Stomach (tissue), 9 donors: ENCODE data around the gene PPFIA1. TPM values are rescaled to one million over a fixed set of nuclear protein-coding genes. Genes with fewer than 3 reads are reported as not detected.

Experiments
- DNase-seq, 2 donors: peaks; one replicate each; pipeline versions ENCODE4 v3.0.0 to v3.0.0-alpha.2; 2013 to 2019
- H3K27ac ChIP-seq, 5 donors: fragments of 200-600 bp in 4 of 5; sonication (generic) in 4 of 5; one replicate each; pipeline ENCODE4 v1.5.1; 2013 to 2019; ENCODE audit warnings: mild to moderate bottlenecking in 1 of 5, moderate library complexity in 1 of 5
- H3K27me3 ChIP-seq, 3 donors: fragments of 200-600 bp; sonication (generic); one replicate each; pipeline ENCODE4 v1.5.1; 2017 to 2019; ENCODE audit warnings: mixed run types in 1 of 3
- H3K36me3 ChIP-seq, 4 donors: fragments of 200-600 bp; sonication (generic); 1 replicate in 3 of 4; 2 replicates in 1 of 4; pipeline ENCODE4 v1.5.1; 2016 to 2019
- H3K4me1 ChIP-seq, 4 donors: fragments of 200-600 bp; sonication (generic); one replicate each; pipeline ENCODE4 v1.5.1; 2016 to 2019
- H3K4me3 ChIP-seq, 4 donors: fragments of 200-600 bp; sonication (generic) in 3 of 4; one replicate each; pipeline ENCODE4 v1.5.1; 2016 to 2019; ENCODE audit warnings: mild to moderate bottlenecking in 1 of 4
- H3K9me3 ChIP-seq, 4 donors: fragments of 200-600 bp; sonication (generic); one replicate each; pipeline ENCODE4 v1.5.1; 2016 to 2019
- EP300 ChIP-seq: sonication (generic); formaldehyde crosslinking; IDR thresholded peaks from one replicate; pipeline ENCODE4 v1.6.1; 2017; ENCODE audit warnings: antibody characterized with exemption
- POLR2A ChIP-seq, 4 donors: fragments of 450-650 bp; IDR thresholded peaks; one replicate each; pipeline ENCODE4 v1.6.1; 2016; ENCODE audit warnings: antibody characterized with exemption in 4 of 4, control low read depth in 2 of 4, mild to moderate bottlenecking in 1 of 4, moderate library complexity in 1 of 4
- POLR2AphosphoS5 ChIP-seq, 3 donors: sonication (generic); formaldehyde crosslinking; IDR thresholded peaks; one replicate each; pipeline ENCODE4 v1.6.1; 2016; ENCODE audit warnings: antibody characterized with exemption in 3 of 3
- WGBS, 5 donors: extraction: QIAGEN DNeasy Blood & Tissue Kit in 3 of 5; methylation state at CpG; one replicate each; pipeline versions ENCODE4 v1.1.5 to v1.1.7; 2013 to 2018; 5-methylcytosine and 5-hydroxymethylcytosine counted together
- intact Hi-C: fragments of 100-400 bp; cut with DNase I; formaldehyde crosslinking; loops from one replicate; pipeline ENCODE4 v1.15.1; 2023; ENCODE audit warnings: low total_unique reads
- polyA plus RNA-seq, 3 donors: library from polyadenylated mRNA; stranded (reverse); fragments of 200-250 nt; gene quantifications; one replicate each; pipeline ENCODE4 v1.2.3, GENCODE V29; 2013
- total RNA-seq, 5 donors: library from RNA; depleted of rRNA; stranded (reverse); fragments of >200 nt; gene quantifications; one replicate each; pipeline versions ENCODE4 v1.1.0 to v1.2.3, GENCODE V29; 2014 to 2016
- TF ChIP-seq, protein P1 (sequence below), 7 experiments: fragments of 450-650 bp in 4 of 7; fragments of 200-600 bp in 3 of 7; sonication (generic) in 3 of 7; IDR thresholded peaks; one replicate each; pipeline ENCODE4 v1.5.1; 2016 to 2019; ENCODE audit warnings: antibody characterized with exemption in 7 of 7, control low read depth in 2 of 7, mild to moderate bottlenecking in 1 of 7
- donor health status: healthy with polysubstance abuse.
- donor health status: Bipolar disorder and iron deficiency.
- donor health status: healthy.

PPFIA1 gene
- total and polyA plus RNA-seq, 8 donors: 10.8 to 108 (median 35.5) TPM

DNA sequence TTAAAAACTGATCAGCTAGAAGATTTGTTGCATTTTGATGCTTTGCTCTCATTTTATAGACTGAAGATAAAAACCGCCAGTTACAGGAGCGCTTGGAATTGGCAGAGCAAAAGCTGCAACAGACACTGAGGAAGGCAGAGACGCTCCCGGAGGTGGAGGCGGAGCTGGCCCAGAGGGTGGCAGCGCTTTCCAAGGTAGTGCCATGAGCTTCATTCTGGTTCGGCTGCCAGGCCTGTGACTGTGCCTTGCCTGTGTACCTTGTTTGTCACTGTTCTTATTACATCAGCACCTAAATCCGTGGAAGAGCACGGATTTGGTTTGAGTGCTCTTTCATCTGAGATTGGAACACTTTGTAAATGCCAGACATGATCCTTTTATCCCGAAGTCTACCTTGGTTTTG is 61.4 kb downstream of the PPFIA1 start:
- Histone ChIP-seq H3K27ac (no peak overlapping the region), H3K4me1 (peaks cover 0 to 7% (median 2%) of the 10 kb centered on the region in 4 donors), H3K36me3 (peaks cover 58 to 100% (median 99%) of the 10 kb centered on the region in 4 donors), H3K27me3 (no peaks in the 10 kb centered on the region), H3K9me3 (no peaks in the 10 kb centered on the region), H3K4me3 (no peak overlapping the region)
- DNase-seq: no peak
- 88 to 94% (median 93%) methylated on average over 10 of the region's 10 CpGs for WGBS, 5 donors
- TF ChIP-seq POLR2AphosphoS5 (IDR thresholded peaks at IDR 0.05) (no peak), EP300 (no peak), POLR2A (IDR thresholded peaks at IDR 0.05) (no peak)
- TF ChIP-seq, protein P1, sequence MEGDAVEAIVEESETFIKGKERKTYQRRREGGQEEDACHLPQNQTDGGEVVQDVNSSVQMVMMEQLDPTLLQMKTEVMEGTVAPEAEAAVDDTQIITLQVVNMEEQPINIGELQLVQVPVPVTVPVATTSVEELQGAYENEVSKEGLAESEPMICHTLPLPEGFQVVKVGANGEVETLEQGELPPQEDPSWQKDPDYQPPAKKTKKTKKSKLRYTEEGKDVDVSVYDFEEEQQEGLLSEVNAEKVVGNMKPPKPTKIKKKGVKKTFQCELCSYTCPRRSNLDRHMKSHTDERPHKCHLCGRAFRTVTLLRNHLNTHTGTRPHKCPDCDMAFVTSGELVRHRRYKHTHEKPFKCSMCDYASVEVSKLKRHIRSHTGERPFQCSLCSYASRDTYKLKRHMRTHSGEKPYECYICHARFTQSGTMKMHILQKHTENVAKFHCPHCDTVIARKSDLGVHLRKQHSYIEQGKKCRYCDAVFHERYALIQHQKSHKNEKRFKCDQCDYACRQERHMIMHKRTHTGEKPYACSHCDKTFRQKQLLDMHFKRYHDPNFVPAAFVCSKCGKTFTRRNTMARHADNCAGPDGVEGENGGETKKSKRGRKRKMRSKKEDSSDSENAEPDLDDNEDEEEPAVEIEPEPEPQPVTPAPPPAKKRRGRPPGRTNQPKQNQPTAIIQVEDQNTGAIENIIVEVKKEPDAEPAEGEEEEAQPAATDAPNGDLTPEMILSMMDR (IDR thresholded peaks at IDR 0.05): no peak
- intact Hi-C loops: no loop called here

DNA sequence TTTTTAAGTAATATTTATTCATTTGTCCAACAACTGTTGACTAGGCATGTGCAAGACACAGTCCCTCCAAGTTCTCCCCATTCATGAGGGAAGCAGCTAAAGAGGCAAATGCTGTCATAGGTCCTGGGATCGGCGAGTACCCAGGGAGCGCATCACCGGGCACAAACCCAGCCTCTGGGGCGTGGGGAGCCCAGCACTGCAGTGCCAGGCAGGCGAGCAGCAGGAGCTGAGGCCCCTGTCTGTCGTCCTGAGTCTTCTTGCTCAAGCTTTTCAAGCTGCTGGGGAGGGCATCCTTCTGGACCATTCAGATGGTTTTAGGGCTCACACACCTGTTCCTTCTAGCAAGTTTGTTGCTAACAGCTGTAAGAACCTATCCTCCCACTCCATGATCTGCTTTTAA is 62.1 kb downstream of the PPFIA1 start:
- intact Hi-C loops: no loop called here
- no peak overlapping the region for H3K27ac ChIP-seq
- WGBS, 5 donors: 89 to 96% (median 96%) methylated on average over 7 of the region's 7 CpGs
- H3K27me3 ChIP-seq: no peaks in the 10 kb centered on the region
- peaks cover 63 to 100% (median 99%) of the 10 kb centered on the region in 4 donors for H3K36me3 ChIP-seq
- DNase-seq: no peak
- H3K9me3 ChIP-seq: no peaks in the 10 kb centered on the region
- TF ChIP-seq EP300: no peak
- TF ChIP-seq, protein P1 (IDR thresholded peaks at IDR 0.05): no peak
- TF ChIP-seq POLR2A (IDR thresholded peaks at IDR 0.05): no peak
- TF ChIP-seq POLR2AphosphoS5 (IDR thresholded peaks at IDR 0.05): no peak
- H3K4me1 ChIP-seq: no peaks in the 10 kb centered on the region
- no peak overlapping the region for H3K4me3 ChIP-seq

DNA sequence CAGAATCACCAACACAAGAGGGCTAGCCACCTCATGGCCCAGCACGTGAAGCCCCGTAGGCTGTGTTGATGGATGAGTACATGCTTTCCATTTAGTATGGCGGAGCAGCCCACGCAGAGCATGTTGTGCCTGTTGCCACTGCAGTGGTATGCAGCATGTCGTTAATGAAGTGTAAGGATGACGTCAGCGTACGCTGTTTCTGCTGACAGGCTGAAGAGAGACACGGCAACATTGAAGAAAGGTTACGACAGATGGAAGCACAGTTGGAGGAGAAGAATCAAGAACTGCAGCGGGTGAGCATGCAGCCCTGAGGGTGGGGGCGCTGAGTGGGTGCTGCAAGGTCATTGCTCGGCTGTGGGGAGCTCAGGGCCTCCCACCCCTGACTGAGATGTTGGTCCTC is 62.8 kb downstream of the PPFIA1 start:
- intact Hi-C loops: no loop called here
- H3K4me3 ChIP-seq: no peak overlapping the region
- DNase-seq: no peak
- TF ChIP-seq EP300 (no peak), POLR2A (IDR thresholded peaks at IDR 0.05) (no peak), POLR2AphosphoS5 (IDR thresholded peaks at IDR 0.05) (no peak)
- TF ChIP-seq, protein P1 (IDR thresholded peaks at IDR 0.05): no peak
- no peaks in the 10 kb centered on the region for H3K4me1 ChIP-seq
- H3K36me3 ChIP-seq: peaks cover 67 to 100% (median 99%) of the 10 kb centered on the region in 4 donors
- H3K27me3 ChIP-seq: no peaks in the 10 kb centered on the region
- no peaks in the 10 kb centered on the region for H3K9me3 ChIP-seq
- WGBS, 5 donors: 93 to 96% (median 96%) methylated on average over 13 of the region's 13 CpGs
- no peak overlapping the region for H3K27ac ChIP-seq

DNA sequence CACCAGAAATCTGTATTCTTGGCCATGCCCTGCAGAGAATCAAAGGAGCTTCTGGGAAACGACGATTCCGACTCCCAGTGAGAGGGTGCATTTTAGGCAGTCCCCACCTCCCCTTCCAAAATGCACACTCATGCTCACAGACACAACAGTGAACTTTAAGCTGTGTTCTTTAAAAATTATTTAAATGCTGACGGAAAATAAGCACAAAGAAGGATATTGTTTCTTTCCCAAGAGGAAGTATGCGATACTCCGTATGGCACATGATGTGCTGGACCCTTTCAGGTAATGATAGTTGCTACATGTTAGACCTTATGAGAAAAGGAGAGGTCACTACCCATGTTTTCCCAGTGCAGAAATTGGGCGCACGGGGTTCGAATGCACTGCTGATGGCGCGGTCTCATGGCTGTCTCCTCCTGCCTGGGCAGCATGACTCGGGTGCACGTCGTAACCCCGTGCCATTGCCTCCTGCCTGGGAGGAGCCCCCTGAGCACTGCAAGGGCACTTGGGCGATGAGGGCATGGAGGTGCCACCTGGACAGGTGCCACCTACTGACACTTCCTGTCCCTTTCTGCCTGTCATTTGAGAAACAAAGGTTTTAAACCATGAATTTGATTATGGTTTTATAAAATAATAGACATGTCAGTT is 64.0 kb downstream of the PPFIA1 start:
- H3K4me1 ChIP-seq: no peaks in the 10 kb centered on the region
- H3K4me3 ChIP-seq: no peak overlapping the region
- no peaks in the 10 kb centered on the region for H3K9me3 ChIP-seq
- TF ChIP-seq, protein P1 (IDR thresholded peaks at IDR 0.05): no peak
- no peak for TF ChIP-seq POLR2A (IDR thresholded peaks at IDR 0.05)
- no peak for TF ChIP-seq EP300
- H3K36me3 ChIP-seq: peaks cover 77 to 100% (median 99%) of the 10 kb centered on the region in 4 donors
- H3K27ac ChIP-seq: no peak overlapping the region
- intact Hi-C loops: no loop called here
- WGBS, 5 donors: 92 to 97% (median 95%) methylated on average over 16 of the region's 16 CpGs
- H3K27me3 ChIP-seq: no peaks in the 10 kb centered on the region
- no peak for DNase-seq
